Superior temporal gyrus (tissue), 1 donor: Measurements from ENCODE around the gene SVIL.
A peak's percentile ranks its signal among the peaks of the same experiment; 100 is the strongest.

Experiments used
- DNase-seq: peaks from one replicate; pipeline ENCODE4 v3.0.0-alpha.2; 2016; ENCODE audit errors: extremely low spot score

The SVIL gene

DNA sequence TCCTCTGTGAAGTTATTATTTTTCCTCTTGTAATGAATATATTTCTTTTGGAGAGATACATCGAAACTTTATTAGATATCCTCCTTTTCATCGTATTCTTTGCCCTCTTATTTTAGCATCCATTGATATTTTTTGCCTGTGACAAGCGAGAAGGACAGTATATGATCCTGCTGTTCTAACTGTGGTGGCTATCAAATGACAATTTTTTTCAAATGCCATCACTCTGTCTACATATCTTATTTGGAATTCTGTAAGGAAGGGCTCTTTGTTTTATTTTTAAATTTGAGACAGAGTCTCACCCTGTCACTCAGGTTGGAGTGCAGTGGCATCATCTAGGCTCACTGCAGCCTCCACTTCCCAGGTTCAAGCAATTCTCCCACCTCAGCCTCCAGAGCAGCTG is 217.4 kb downstream of the SVIL start:
- DNase-seq: no peak

DNA sequence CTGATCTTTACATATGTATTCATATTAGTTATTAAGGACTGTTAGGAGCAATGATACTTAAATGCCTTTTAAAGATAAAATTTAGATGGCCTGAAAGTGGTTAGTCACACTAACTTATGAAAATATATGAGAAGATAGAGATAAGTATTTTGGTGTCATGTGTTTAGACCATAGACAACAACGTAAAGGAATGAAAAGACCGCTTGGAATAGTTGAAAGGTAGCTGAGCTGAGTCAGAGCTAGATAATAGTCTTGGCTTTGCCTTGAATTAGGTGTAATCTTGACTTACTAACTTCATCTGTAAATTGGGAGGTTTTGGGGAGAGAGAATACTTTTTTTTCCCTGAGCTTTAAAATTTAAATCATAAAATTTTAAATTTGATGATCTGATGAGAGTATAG is 218.9 kb downstream of the SVIL start:
- DNase-seq: no peak

DNA sequence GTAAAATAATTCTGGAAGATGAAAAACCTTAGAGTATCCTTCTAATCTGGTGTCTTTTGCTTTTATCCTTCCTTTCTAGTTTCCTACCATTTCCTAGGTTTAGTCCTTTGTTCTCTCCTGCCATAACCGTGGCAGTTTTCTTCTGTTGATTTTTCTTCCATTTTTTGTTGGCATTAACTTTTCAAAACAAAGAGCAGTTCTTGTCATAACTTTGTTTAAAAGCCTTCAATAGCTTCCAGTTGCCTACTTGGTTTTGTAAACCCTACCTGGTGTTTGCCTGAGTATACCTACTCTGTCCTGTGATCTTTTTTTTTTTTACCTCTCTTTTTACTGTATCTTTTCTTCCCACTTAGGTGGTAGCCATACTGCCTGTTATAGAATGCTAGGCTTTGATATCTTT is 220.3 kb downstream of the SVIL start:
- DNase-seq: no peak

DNA sequence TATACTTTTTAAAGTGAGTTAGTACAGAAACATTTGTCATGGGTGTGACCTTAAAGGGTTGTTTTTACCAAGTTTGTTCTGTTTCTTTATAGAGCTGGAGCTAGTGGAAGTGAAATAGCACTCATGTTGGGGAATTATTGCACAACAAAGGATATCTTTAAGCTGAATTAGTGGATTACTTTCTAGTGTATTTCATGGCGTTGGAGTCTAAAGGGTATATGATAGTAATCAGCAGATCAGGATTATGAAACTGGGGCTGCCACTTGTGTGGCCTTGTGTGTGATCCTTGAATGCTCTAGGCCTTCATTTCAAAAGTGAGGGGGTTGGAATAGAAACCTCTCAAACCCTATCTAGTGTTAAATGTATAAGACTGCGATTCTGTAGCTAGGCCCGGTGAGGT is 222.3 kb downstream of the SVIL start:
- DNase-seq: no peak

DNA sequence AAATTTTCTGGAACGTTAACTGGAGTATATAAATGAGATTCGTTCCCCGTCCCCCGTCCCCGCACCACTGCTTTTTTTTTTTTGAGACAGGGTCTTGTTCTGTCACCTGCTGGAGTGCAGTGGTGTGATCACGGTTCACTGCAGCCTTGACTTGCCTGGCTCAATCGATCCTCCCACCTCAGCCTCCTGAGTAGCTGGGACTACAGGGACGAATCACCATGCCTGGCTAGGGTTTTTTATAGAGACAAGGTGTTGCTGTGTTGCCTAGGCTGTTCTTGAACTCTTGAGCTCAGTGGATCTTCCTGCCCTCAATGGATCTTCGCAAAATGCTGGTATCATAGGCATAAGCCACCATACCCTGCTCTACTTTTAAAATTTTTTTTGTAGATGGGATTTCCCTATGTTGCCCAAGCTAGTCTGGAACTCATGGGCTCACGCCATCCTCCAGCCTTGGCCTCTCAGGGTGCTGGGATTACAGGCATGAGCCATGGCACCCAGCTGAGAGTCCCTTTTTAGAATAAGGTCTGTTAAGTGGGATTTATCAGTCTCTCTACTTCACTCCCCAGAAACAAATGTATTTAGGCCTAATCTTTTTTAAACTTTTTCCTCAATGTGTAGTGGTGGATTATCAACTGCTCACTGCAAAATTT is 223.0 kb downstream of the SVIL start:
- no peak for DNase-seq

- DNase-seq: peak; percentile 84
These were observed 225.3 kb downstream of the SVIL start for GRCh38 chr10:29409241-29410054.

- no peak for DNase-seq
These were observed 225.9 kb downstream of the SVIL start for GRCh38 chr10:29408847-29409240.
